ENCODE results near the gene HIVEP3.

Gene HIVEP3

GRCh38 chr1:41517062-41517438 is 401.7 kb downstream of the HIVEP3 start:
- DNase-seq (ENCODE audit: low read depth in 3 of 3) = no peak

DNA sequence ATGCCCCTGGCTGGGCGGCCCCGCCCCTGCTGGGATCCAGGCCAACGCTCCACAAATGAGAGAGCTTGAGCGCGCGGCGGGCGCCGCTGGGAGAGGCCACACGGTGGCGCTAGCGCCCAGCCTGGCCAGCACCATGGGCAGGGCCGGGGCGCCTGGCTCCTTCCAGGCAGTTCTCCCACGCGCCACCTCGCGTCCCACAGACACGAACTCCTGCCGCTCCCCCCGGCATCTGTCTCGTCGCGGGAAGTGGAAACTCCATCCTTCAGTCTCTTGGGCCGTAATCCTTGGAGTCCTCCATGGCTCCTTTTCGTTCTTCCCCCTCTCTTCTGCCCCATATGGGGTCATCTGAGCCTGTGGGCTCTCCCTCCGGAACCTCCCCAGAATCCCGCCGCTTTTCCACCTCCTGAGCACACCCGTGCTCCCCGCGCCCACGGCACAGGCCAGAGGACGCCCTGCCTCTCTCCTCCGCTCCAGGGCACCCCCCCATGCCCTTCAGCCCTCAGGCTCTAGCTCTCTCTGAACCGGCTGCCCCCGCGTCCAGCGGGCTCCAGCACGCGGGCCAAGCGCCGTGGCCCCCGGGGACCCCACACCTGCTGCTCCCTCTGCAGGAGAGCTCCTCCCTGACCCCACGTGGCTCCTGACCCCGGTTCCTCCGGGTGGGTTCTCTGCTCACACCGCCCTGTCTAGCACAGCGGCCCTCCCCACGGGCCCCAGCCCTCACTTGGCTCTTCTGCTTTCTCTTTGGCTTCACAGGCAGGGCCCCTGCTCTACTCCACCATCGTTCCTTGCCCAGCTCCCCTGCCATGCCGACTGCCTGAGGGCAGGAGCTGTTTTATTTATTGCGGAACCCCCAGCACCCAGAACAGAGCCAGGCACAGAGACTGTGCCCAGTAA is 402.3 kb downstream of the HIVEP3 start:
- peak; percentile 21 to 39 (median 37) for DNase-seq (ENCODE audit: low read depth in 3 of 3)

DNA sequence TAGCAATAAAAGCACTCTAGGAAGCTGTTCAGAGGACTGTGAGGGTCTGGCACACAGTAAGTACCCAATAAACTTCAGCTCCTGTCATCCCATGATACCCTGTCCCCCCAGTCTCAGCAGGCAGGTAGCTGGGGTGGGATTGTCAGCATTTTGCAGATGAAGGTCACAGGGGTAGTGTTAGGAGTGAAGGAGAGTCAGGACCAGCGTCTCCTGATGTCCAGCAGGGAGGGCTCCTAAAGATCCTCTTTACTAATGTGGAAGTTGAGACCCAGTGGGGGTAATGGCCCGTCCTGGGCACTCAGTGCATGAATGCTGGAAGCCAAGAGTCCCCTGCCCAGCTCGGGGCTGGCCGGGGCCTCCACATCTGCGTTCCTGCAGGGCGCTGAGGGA is 402.9 kb downstream of the HIVEP3 start:
- DNase-seq (ENCODE audit: low read depth in 3 of 3) = no peak

DNA sequence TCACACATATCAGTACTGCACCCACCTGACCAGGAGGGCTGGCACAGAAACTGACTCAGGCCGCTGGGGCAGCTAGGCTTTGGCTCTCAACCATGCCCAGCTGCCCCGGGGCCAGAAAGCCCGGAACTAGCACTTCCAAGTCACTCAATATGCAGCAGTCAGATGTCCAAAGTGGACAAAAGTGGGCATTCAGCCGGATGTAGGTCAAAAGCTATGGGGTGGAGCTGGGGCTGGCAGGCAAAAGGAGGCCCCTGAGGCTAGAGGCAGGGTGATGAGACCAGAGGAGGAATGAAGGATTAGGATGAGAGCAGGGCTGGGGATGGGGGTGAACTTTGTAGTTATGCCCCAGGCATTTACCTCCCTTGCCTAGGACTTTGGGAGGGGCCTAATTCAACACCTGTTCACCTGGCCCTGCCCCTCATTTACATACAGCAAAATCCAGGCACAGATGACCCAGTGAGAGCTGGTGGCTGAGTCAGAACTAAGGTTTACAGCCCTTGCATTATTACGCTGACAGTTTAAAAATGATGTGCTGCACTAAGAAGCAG is 403.5 kb downstream of the HIVEP3 start:
- no peak for DNase-seq (ENCODE audit: low read depth in 3 of 3)

DNA sequence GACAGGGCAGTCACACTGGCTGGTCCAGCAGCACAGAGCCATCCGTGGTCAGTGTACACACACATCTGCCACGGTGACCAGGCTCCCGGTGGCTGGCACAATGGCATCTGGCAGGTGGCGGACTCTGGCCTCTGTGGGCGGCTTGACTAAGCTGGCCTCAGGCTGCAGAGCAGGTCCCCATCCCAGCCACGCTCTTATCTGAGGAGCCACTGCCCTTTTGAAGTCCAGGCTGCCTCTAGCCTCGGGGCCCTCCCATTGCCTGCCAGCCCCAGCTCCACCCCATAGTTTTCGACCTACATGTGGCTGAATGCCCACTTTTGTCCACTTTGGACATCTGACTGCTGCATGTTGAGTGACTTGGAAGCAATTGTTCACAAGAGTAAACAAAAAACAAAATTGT is 404.3 kb downstream of the HIVEP3 start:
- no peak for DNase-seq (ENCODE audit: low read depth in 3 of 3)

- no peak for DNase-seq (ENCODE audit: low read depth in 3 of 3)
Observed at GRCh38 chr1:41513383-41513735, 405.4 kb downstream of the HIVEP3 start.

- no peak for DNase-seq (ENCODE audit: low read depth in 3 of 3)
Observed at GRCh38 chr1:41512701-41513382, 405.9 kb downstream of the HIVEP3 start.

DNA sequence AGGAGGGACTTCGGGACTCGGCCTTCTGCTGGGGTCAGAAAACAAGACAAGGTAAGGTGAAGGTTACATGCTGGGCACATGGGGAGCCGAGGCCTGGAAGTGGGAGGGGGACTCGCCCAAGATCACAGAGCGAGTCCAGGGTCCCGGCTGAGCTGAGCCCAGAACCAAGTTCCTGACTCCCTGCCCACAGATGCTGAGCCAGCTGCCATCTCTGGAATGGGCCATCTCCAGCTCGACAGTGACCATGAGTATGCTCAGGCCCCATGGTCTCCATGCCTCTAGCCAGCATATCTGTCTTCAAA is 407.5 kb downstream of the HIVEP3 start:
- no peak for DNase-seq (ENCODE audit: low read depth in 3 of 3)

- DNase-seq (ENCODE audit: low read depth in 3 of 3) = no peak
Observed at GRCh38 chr1:41510531-41511238, 408.0 kb downstream of the HIVEP3 start.

DNA sequence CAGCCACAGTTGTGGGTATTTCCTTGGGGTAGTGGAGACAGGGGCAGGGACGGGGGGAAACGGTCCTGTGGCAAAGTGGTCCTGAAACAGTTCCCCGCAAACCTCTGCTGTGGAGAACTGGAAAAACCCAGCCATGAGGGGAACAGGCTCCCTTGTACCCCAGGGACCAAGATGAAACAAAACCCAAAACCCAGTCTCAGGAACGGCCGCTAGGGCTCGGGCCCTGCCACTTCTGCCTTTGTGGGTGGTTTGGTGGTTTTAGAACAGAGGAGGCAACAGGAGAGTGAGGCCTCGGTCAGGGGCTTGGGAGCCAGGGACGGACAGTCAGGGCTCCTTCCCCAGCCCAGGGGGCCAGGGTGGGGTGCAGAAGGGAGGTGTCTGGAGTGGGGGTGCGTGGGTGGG is 409.5 kb downstream of the HIVEP3 start:
- no peak for DNase-seq (ENCODE audit: low read depth in 3 of 3)

DNA sequence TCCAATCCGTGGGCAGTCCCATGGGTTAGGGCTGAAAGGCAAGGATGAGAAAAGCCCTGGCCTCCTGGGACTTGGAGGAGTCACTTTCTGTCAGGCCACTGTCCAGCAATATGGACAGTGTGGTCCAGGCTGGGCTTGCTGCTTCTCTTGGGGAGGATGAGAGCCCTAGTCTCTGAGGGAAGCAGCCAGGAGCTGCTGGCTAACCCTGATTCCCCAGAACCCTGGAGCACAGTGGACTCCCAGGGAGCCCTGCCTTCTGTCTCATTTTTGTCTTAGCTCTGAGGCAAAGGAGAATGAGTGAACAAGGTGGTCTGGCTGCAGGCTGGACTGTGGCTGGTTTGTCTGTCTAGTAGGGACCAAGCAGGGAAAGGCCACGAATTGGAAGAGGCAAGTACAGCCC is 410.4 kb downstream of the HIVEP3 start:
- no peak for DNase-seq (ENCODE audit: low read depth in 3 of 3)

GRCh38 chr1:41507836-41508235 is 410.9 kb downstream of the HIVEP3 start:
- DNase-seq (ENCODE audit: low read depth in 3 of 3) = no peak

GRCh38 chr1:41507110-41507720 is 411.5 kb downstream of the HIVEP3 start:
- DNase-seq (ENCODE audit: low read depth in 3 of 3) = no peak

DNA sequence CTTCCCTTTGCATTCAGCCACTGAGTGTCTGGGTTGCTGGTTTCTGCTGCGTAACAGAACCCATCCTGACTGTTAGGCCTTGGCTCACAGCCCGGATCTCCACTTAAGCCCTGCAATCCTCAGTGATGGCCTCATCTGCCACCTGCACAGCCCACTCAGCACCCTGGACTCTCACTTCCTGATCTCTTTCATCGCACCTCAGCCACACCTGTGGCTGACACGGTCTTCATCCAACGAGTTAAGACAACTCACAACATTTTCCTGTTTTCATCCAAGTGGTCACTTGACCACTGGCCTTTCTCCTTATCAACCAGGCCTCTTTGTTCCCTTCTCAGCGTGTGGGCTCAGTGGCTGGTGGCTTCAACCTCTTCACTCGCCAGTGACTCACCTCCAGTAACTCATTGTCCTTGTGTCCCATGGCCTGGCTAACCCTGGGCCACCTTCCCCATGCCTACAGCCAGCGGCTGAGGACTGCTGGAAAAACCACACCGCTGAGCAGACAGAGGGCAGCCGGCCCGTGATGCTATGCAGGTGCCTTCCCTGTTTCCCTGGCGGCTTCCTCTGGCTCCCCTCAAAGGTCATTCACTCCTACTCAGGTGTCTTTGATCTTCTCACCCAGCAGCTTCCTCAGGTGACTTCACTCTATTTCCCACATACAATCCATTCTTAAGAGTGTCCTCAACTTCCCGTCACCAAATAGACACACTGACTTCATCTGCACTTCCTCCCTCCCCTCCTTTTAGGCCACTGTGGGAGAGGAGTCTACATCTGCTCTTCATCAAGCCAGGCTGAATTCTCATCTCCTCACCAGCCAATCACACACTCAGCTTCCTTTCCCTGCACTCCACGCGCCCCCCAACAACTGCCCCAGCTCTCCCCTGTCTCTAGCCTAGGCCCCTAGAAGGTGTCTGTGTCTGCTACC is 414.3 kb downstream of the HIVEP3 start:
- no peak for DNase-seq (ENCODE audit: low read depth in 3 of 3)

GRCh38 chr1:41503538-41504113 is 415.1 kb downstream of the HIVEP3 start:
- DNase-seq (ENCODE audit: low read depth in 3 of 3) = no peak

GRCh38 chr1:41502912-41503311 is 415.8 kb downstream of the HIVEP3 start:
- DNase-seq (ENCODE audit: low read depth in 3 of 3) = no peak

- no peak for DNase-seq (ENCODE audit: low read depth in 3 of 3)
Observed at GRCh38 chr1:41501581-41501980, 417.1 kb downstream of the HIVEP3 start.

GRCh38 chr1:41500781-41501518 is 417.8 kb downstream of the HIVEP3 start:
- DNase-seq (ENCODE audit: low read depth in 3 of 3) = no peak

DNA sequence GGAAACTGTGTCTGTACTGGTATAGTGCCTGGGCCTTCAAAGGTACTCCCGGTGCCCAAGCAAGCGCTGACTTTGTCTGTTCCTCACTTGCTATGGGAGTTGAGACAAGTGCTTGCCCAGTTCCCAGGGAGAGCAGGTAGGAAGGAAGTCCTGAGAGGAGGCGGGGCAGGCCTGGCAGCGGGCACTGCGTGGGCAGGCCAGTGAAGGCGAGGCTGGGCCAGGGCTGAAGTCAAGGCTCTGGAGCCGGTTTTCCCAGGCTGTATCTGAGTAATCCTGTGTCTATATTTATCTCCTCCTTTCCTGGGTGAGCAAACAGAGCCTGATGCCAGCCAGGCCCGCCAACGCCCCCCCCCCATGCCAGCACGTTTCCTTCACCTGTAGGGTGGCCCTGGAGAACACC is 418.3 kb downstream of the HIVEP3 start:
- DNase-seq (ENCODE audit: low read depth in 3 of 3) = no peak

DNA sequence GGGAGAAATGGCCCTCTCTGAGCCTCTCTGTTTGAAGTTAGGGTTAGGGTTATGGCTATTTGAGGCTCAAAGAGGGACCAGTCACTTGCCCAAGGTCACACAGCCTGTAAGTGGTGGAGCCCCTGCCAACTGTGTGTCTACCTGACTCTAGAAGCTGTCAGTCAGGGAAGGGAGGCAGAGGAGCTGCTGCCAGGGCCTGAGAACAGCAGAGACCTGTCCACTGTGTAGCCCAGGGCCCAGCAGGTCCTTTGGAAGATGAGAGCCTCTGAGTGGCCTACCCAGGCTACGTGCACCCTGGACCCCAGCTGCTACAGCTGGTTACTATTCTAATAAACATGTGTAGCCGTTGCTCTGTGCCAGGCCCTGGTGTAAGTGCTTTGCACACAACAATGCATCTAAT is 419.1 kb downstream of the HIVEP3 start:
- no peak for DNase-seq (ENCODE audit: low read depth in 3 of 3)

All from stimulated activated CD4-positive, alpha-beta T cell treated with anti-CD3 and anti-CD28 coated beads, TNF-alpha, amount 100 ng/mL, for 4 hours (primary cell).